ENCODE results near the gene MREG. TPM values are rescaled to one million over a fixed set of nuclear protein-coding genes. Genes with fewer than 3 reads are reported as not detected.

The MREG gene
- total and polyA plus RNA-seq, 10 of the 15 experiments (the other 5 are each of a cell fraction or from before 2014, with no cell fraction given): 6.9 to 45.0 (median 28.5) TPM

- DNase-seq (ENCODE audit: low read depth, low spot score) (no peak), ATAC-seq (no peak), FAIRE-seq (no peak)
- no peaks in the 10 kb centered on the region for H3K27me3 ChIP-seq (replicated peaks in 1 of 2; ENCODE audit: control insufficient read depth in 2 of 2, insufficient read depth in 2 of 2, low read length in 1 of 2)
- H3K9ac ChIP-seq (ENCODE audit: control insufficient read depth, insufficient read depth, low read length): no peak overlapping the region
- in situ Hi-C loops (cut with MboI) (no loop called here), intact Hi-C loops (cut with micrococcal nuclease; ENCODE audit: unreplicated experiment) (no loop called here)
- no peak overlapping the region for H2AFZ ChIP-seq (ENCODE audit: control insufficient read depth, low read depth, low read length)
- ChIA-PET POLR2A (interaction anchor here (1.3 kb wide), 1 partner anchor 20 kb away, joined by 4 read pairs; no protein-coding TSS in a partner anchor), RAD21 (ENCODE audit: unreplicated experiment) (interaction anchor here (2.1 kb wide), 1 partner anchor 48 kb away, joined by 5 read pairs; no protein-coding TSS in a partner anchor), SMC1A (ENCODE audit: uncharacterized antibody, unreplicated experiment) (interaction anchor here (0.8 to 2.9 kb wide), 2 partner anchors 8 to 10 kb away, joined by 4 to 8 read pairs; no protein-coding TSS in a partner anchor), CTCF (interaction anchor here (0.6 to 1.6 kb wide), 5 partner anchors 13 to 46 kb away, joined by 3 to 8 read pairs (median 4); no protein-coding TSS in a partner anchor)
- peaks cover 7 to 12% of the 10 kb centered on the region in 2 experiments; a peak in 3 of 4 replicates for H3K36me3 ChIP-seq (ENCODE audit: control insufficient read depth in 2 of 2, insufficient read depth in 2 of 2, low read length in 1 of 2)
- TF ChIP-seq GATAD2B (conservative IDR thresholded peaks at IDR 0.05; ENCODE audit: low read depth) (no peak), BCL3 (IDR thresholded peaks at IDR 0.05; ENCODE audit: borderline replicate concordance, insufficient read depth, low read depth, low read length, poor library complexity, severe bottlenecking) (no peak), TAF1 (IDR thresholded peaks at IDR 0.05; ENCODE audit: borderline replicate concordance, low read depth, low read length) (no peak), CTCF (IDR thresholded peaks at IDR 0.05 in 2 of 3, conservative IDR thresholded peaks at IDR 0.05 in 1 of 3; ENCODE audit: control insufficient read depth in 2 of 3, extremely low read depth in 1 of 3, insufficient read depth in 1 of 3, low read depth in 3 of 3, low read length in 3 of 3) (no peak), FOS (IDR thresholded peaks at IDR 0.05; ENCODE audit: borderline replicate concordance, extremely low read depth, insufficient read length) (no peak), ZNF687 (IDR thresholded peaks at IDR 0.05) (no peak), EED (IDR thresholded peaks at IDR 0.05; ENCODE audit: low read depth) (no peak), RFX5 (IDR thresholded peaks at IDR 0.05; ENCODE audit: low read depth, low read length) (no peak), WRNIP1 (IDR thresholded peaks at IDR 0.05; ENCODE audit: borderline replicate concordance, low read depth, low read length) (no peak)
- 89% methylated on average over 2 of the region's 2 CpGs for whole genome bisulfite sequencing (ENCODE audit: insufficient coverage, insufficient replicate concordance, low lambda C conversion rate, missing lambda C conversion rate)
- no peak overlapping the region for H3K27ac ChIP-seq (ENCODE audit: control insufficient read depth, insufficient read depth)
- no peaks in the 10 kb centered on the region for H4K20me1 ChIP-seq (ENCODE audit: control insufficient read depth, insufficient read depth)
- no peak overlapping the region for H3K4me3 ChIP-seq
- H3K79me2 ChIP-seq (ENCODE audit: control insufficient read depth, insufficient read depth, low read length): peaks cover 62% of the 10 kb centered on the region
- no peaks in the 10 kb centered on the region for H3K9me3 ChIP-seq (replicated peaks; ENCODE audit: control insufficient read depth, insufficient read depth, low read length)
- H3K4me1 ChIP-seq (ENCODE audit: control insufficient read depth, insufficient read depth, low read length): peaks cover 26% of the 10 kb centered on the region
- no peak overlapping the region for H3K4me2 ChIP-seq (ENCODE audit: control insufficient read depth, insufficient read depth)
- no TSS peak for BruUV-seq (replicated peaks)
Observed at GRCh38 chr2:215998636-215999035, 14.7 kb downstream of the MREG start.
